HL-60 (cell line): ENCODE measurements around the gene CAMK2B.

Experiments used
- CTCF ChIP-seq: IDR thresholded peaks from one replicate; pipeline ENCODE4 v1.5.1; 2011; ENCODE audit warnings: low read length, control low read depth, inconsistent platforms; ENCODE audit not compliant: insufficient read depth
- GABPA ChIP-seq: IDR thresholded peaks from 2 replicates; pipeline ENCODE4 v1.6.1; 2012; ENCODE audit warnings: low read depth
- POLR2AphosphoS5 ChIP-seq: IDR thresholded peaks from 2 replicates; pipeline ENCODE4 v1.6.1; 2012; ENCODE audit warnings: low read depth
- REST ChIP-seq: IDR thresholded peaks from 2 replicates; pipeline ENCODE4 v1.6.1; 2012; ENCODE audit warnings: low read depth; ENCODE audit not compliant: insufficient replicate concordance

GRCh38 chr7:44331682-44332081 lies 6.3 kb upstream of the CAMK2B start:
- TF ChIP-seq CTCF (no peak), GABPA (no peak), POLR2AphosphoS5 (no peak), REST (no peak)
